HG02642 (cell line): Measurements from ENCODE around the gene BAHD1.
"Not testable (repeated sequence)": the region's sequence is repeated elsewhere in the genome, so short reads cannot be mapped to it uniquely, and the experiment has no call there.

ENCODE experiments used
- ATAC-seq: cut with Tn5 transposase; IDR thresholded peaks from one replicate; pipeline ENCODE4 v1.9.1; 2021; ENCODE audit warnings: mild to moderate bottlenecking; ENCODE audit not compliant: unreplicated experiment, poor library complexity

BAHD1 gene

DNA sequence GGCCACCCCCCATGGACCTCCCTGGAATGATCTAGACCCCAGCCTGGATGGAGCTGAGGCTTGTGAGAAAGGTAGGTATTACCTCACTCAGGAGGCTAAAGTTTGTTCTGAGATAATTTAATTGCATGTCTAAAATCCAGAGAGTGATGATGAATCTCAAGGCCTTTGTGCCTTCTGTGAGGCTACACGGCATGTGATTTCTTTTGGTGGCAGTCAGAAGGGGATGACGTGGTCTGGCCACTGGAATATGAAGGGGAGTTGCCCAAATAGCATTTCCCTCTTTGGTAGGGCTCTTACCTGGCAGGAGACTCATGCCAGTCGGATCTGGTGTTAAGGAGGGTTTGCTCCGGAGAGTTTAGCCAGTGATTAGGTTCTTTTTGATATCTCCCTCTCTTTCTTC, 2.5 kb downstream of the BAHD1 start:
- no peak for ATAC-seq

DNA sequence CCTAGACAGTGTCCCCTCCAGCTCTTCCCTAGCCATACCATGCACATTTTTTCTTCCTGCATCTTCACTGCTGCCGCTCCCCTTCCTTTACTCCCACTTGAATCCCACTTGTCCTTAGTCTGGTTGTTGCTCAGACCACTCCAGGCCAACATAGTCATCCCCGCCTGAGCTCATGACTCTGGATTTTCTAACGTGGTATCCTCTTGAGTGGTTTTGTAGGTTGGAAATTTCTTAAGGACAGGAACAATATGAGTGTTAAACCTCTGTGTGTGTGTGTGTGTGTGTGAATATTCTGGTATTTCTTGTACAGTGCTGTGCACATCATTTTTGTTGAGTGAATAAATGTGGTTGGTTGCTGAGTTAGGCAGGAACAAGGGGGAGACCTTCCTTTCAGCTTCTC, 3.1 kb downstream of the BAHD1 start:
- no peak for ATAC-seq

DNA sequence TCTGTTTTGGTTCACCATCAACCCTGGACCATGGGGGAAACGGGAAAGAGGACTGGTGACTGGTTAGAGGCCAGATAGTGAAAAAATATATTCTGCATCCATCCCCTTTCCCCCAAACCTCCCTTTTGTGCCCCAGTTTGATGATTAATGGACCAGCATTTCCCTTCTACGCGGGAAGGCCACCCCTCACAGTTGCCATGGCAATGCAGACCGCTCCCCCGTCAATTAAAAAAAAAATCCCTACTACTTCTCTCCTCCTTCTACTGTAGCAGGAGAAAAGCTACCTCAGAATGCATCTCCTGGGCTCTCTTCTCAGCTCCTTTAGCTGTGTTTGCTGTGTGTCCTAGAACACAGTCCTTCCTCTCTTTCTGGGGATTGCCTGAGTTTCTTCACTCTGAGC, 4.0 kb downstream of the BAHD1 start:
- ATAC-seq: no peak

DNA sequence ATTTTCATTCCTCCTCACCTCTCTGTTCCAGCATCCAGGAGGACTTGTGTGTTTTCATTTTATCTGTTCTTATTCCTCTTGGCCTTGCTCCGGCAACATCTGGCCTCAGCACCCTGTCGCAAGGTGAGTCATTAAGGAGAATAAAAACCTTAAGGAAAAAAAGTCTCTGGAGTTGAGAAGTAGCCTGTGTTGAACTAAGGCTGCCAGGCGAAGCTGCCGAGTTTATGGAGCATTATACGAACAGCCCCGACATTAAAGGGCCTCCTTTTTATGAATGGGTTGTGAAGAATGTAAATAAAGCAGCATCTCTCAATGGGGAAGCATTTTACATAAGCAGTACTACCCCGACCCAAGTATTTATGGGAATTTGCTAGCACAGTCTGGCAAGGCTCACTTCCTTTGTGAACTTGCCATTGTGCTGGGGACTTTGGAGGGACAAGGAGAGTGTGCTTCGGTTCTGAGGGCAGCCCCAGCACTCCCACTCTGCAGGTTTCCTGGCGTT, 4.7 kb downstream of the BAHD1 start:
- no peak for ATAC-seq

DNA sequence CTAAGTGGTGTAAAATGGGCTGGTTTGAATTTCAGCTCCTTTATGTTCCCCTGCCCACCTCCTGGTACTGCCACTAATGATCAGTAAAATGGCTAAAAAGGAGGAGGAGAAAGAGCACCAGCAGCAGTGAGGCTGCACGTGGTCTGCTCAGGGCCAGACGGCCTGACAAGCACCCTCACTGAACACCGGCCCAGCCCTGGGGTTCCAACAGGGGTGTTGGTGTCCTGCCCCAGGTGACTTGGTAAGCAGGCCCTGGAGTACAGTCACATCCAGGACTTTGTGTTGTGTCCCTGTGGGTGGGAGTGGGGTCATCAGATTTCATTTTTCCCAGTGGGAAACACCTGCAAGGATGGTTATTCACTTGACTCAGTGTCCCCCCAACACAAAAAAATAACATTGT, 5.4 kb downstream of the BAHD1 start:
- ATAC-seq: no peak

DNA sequence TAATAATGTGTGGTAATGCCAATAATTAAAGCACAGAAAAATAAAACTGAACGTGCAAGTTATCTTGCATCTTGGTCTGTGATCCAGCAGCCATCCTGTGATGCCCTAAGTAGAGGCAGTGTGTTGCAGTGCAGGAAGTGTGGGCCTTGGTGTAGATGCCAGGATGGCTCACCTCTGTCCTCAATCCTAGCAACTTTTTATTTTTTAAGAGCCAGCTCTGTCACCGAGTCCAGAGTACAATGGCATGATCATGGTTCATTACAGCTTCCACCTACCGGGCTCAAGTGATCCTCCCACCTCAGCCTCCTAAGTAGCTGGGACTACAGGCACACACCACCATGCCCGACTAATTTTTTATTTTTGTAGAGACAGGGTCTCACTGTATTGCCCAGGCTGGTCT, 7.6 kb downstream of the BAHD1 start:
- no peak for ATAC-seq

DNA sequence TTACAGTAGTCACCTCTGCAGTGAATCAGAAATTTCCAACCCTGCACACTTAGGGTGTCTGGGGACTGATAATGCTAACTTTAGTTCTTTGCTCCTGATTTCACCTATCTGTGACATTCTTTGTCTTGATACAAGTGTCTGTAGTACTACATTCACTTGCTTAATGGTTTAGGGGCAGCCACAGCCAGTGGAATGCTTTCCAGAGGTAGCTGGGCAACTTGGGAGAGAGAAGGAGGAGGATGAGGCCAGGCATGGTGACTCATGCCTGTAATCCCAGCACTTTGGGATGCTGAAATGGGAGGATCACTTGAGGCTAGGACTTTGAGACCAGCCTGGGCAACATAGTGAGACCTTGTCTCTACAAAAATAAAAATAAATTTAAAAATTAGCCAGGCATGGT, 8.5 kb downstream of the BAHD1 start:
- no peak for ATAC-seq

DNA sequence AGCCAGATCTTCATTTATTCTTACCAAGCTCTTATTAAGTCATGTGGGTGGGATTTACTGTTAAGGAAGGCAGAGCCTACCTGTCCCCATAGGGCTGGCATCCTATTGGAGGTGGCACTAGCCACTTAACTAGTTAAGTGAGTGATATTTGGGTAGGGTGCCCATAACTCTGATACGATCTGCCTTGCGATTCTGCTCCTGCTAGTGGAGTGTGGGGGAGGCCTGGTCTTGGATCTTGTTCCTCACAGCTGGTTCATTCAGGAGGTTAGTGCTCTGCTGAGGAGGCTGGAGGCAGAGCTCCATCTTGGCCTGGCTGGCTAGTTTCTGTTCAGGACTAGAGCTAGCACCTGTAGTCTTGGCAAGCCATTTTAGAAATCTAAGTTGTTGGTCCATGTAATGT, 9.3 kb downstream of the BAHD1 start:
- ATAC-seq: no peak

DNA sequence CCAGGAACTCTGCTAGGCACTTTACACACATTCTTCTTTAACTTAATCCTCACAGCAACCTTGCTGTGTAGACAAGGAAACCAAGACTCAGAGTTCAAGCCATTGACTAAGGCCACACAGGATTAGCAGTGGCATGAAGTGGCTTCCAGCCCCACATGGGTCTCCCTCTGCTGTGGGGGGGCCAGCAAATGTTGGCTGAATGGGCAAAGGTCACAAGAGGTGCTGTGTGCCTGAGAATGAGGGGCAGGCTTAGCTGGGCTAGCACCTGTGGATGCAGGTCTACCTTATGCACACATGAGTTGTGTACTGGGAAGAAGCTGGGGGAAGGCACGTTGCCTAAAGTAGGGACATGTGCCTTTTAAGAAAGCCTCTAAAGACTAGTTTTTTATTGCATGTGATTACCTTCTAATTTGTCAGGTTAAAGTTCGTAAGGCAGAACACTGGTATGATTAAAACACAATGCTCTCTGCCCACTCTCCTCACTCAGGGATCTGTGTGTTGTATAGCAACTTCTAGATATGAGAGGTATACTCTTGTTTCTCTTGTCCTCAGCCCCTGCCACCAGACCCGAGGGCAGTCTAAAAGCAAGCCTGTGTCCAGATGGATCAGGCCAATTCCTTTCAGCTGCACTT, 10.9 kb downstream of the BAHD1 start:
- no peak for ATAC-seq

DNA sequence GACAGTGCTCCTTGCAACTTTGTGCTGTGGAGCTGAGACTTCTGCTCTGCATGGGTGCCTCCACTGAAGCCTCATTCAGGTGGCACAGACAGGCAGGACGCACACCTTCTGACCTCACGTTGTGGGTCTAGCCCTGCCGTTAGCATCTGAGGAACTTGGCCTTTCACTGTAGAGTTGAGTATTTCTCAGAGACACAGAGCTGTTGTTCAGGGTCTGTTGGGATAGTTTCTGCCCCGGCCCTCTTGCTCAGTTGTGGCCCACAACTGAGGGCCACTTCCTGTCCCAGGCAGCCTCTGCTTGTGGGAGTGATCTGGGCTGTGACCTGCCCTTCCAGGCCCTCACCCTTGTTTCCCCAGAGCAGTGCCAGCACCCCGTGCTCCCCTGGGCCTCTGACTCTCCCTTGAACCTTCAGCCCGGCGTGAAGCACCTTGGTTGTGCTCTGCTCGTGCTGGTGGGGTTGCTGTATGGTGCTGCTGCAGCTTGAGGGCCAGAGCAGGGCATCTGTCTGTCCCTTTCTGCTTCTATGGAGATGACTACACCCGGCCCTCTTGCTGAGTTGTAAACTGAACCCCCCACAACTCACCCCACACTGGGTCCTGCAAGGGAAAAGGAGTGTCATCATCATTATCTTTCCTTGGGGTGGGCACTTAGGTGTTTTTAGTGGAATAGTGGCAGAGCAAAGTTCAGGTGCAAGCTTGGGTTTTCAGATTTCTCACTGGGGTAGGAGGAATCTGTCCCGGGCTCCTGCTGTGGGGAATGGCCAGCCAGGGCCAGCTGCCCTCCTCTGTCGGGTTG, 11.7 kb downstream of the BAHD1 start:
- peak; percentile 52 for ATAC-seq

DNA sequence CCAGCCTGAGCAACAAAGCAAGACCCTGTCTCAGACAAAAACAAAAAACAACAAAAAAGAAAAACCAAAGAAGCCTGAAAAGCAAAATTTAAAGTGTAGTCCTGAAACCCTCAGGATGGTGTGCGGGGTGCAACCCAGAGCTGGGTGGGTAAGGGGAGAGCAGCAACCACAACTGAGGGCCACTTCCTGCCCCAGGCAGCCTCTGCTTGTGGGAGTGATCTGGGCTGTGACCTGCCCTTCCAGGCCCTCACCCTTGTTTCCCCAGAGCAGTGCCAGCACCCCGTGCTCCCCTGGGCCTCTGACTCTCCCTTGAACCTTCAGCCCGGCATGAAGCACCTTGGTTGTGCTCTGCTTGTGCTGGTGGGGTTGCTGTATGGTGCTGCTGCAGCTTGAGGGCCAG, 13.2 kb downstream of the BAHD1 start:
- not testable (repeated sequence) for ATAC-seq

DNA sequence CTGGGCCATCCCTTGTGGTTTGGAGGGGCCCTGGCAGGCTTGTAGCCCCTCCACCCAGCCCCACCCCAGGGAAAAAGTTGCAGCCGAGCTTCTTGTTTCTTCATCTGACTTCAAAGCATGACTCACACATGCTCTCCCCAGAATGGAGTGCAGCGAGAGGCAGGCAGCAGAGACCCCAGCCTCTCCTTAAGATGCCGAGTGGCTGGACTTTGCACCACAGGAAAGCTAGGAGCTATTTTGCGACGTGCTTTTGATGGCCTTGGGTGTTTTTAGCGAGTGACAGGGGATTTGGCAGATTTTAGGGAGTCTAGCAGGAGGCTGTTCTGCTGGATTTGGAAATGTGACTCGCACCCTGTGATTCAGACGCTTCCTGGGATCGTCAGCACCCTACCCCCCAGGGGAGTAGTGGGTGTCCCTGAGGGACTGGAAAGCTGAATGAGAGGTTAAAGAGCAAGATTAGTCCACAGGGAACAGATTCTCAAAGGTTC, 14.2 kb downstream of the BAHD1 start:
- no peak for ATAC-seq

DNA sequence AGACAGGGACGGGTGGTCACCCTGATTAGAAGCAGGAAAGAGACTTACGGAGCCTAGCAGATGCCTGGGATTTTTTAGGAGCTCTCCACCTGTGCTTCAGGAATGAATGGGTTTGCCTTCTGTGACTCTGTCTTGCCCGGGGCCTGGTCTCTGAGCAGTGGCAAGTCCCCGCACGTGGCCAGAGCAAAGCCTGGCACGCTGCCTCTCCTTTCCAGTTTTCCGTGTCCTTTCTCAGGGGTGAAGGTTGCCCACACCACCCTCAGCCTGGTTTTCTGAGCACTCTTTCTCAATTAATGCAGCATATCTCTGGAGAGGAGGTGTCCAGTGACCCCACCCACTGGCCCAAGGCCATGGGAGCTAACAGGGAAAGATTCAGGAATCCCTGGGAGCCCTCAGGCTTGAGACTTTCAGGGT, 15.6 kb downstream of the BAHD1 start:
- ATAC-seq: no peak

DNA sequence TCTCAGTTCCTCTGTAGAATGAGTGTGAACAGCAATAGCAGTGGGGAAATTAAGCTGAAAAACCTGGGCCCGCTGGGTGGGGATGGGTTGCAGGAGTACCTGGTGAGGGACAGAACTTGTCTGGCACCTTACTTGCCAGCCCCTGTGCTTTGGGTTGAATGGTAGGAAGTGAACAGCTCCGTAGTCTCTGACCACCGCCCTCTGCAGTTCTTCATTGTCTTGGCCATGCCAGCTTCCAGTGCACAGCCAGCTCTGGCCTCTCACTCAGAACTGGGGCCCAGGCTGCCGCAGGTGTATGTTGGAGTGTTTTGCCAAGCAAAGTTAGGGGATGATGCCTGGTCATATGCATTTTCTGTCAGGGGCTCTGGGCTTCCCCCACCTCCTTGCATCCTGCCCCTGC, 16.0 kb downstream of the BAHD1 start:
- ATAC-seq: no peak

DNA sequence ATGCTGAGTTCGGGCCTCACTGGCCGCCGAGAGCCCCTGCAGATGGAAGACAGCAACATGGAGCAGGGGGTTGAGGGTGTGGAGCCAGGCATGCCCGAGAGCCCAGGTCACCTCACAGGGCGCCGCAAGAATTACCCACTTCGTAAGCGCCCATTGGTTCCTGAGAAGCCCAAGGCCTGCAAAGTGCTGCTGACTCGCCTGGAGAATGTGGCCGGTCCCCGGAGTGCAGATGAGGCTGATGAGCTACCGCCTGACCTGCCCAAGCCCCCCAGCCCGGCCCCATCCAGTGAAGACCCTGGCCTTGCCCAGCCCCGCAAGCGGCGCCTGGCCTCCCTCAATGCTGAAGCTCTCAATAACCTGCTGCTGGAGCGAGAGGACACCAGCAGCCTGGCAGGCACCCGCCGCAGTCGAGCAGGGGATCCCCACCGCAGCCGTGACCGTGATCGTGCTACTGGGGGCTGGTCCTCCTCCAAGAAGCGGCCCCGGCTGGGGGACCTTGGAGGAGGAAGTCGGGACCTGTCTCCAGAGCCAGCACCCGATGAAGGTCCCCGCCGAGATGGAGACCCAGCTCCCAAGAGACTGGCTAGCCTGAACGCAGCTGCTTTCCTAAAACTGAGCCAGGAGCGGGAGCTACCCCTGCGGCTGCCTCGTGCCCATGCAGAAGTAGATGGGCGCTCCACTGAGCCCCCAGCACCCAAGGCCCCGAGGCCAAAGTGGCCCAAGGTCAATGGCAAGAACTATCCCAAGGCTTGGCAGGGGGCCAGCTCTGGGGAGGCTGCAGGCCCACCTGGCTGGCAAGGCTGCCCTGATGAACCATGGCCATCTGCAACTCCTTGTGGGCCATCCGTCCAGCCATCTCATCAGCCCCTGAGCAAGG, 18.0 kb downstream of the BAHD1 start:
- no peak for ATAC-seq

DNA sequence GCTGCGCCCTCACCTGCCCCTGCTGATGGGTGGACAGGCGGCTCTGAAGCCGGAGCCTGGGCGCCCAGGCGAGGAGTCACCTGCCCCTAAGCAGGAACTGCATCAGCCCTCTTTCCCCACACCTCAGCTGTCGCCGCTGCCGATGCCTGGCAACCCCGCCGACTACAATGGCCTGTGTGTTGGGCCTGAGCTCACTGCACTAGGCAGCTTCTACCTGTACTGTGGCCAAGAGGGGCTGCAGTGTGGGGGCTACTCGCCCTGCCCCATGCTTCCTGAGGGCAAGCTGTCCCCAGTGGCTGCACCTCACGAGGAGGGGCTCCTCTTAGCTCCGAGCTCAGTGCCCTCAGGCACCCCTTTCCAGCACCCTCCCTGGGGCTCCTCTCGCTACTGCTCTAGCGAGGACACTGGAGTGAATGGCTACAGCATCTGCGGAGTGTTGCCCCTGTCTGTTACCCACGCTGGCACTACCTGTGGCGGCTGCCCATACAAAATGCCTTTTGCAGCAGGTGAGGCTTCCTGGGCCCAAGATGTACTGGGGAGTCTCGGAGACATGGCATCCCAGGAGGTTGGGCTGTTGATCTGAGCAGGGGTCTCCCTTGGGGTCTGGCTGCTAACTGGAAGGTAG, 18.8 kb downstream of the BAHD1 start:
- no peak for ATAC-seq

DNA sequence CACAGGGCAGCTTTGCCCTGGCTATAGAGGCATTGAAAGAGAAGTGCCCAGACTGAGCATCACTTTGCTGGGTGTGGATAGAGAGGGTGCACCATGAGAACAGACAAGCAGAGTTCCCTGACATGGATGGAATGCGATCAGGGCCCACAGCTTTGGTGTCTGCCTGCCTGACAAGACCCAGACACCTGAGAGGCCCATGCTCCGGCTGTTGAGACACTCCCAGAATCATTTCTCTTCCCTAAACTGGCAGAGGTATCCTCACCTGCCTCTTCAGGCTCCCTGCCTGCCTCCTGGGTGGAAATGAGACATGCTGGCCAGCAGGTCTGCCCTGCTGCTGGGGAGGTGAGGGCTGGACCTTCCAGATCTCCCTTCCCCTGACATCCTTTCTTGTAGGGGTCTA, 19.7 kb downstream of the BAHD1 start:
- no peak for ATAC-seq

DNA sequence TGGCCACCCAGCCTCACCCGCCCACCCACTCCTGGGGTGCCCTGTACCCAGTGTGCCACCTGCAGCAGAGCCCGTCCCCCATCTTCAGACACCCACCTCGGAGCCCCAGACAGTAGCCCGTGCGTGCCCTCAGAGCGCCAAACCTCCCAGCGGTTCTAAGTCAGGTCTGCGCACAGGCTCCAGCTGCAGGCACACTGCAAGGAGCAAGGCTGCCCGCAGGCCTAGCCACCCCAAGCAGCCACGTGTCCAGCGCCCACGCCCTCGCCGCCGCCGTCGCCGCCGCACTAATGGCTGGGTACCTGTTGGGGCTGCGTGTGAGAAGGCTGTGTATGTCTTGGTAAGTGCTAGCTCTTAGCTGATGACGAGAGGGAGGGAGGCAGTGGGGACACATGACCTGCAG, 21.2 kb downstream of the BAHD1 start:
- no peak for ATAC-seq

DNA sequence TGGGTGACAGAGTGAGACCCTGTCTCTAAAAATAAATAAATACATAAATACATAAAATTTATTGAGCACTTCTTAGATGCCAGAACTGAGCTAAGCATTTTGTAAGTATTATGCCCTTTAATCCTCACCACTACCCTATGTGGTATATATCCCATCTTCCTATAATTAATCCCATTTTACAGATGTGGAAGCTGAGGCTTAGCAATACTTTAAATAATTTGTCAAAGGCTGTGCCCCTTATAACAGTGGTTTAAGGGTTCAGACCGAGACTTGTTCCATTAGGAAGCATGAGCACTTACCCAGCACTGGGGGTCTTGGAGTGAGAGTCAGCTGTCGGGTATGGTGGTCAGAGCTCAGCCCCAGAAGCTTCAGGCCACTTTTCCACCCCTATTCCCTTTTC, 22.5 kb downstream of the BAHD1 start:
- ATAC-seq: no peak

DNA sequence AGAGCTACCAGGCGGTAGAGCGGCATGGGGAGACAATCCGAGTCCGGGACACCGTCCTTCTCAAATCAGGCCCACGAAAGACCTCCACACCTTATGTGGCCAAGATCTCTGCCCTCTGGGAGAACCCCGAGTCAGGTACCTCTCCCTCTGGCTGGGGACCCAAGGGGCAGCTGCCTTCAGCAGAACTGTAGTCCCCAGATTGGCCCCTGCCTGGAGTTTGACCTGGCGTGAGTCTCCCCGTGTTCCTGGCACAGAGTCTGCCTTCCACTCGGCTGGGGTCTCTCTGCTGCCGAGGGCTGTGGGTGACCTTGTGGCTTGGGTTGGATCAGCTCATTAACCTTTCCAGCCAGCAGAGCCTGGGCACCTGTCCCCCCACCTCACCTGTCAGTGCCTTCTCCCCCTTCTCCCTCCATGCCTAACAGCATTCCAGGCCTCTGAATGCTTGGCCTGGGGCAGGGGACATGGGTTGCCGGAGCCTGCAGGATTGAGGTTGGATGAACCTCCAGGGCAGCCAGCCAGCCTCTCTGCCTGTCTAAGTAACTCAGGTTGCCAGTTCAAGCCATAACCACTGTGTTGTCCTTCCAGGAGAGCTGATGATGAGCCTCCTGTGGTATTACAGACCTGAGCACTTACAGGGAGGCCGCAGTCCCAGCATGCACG, 23.3 kb downstream of the BAHD1 start:
- no peak for ATAC-seq
